B cell (primary cell): Measurements from ENCODE around the gene TSC2. TPM values are rescaled to one million over a fixed set of nuclear protein-coding genes. Genes with fewer than 3 reads are reported as not detected.

Source experiments
- ATAC-seq: fragments of 200-7000 bp; cut with Tn5 transposase; one replicate; pipeline ENCODE4 v1.10.0; 2021; ENCODE audit warnings: low read depth, mild to moderate bottlenecking, moderate number of reproducible peaks, moderate library complexity
- CTCF ChIA-PET: fragments of 350-600 bp; sonication (Branson Sonifier 250); formaldehyde crosslinking; loops from one replicate; lab custom pipeline; 2021; ENCODE audit warnings: antibody characterized with exemption, inconsistent platforms; lab: Charles Lee
- POLR2A ChIA-PET: fragments of 350-600 bp; sonication (Branson Sonifier 250); formaldehyde crosslinking; loops from one replicate; lab custom pipeline; 2021; ENCODE audit warnings: antibody characterized with exemption; lab: Charles Lee
- DNase-seq: peaks from one replicate; pipeline ENCODE4 v3.0.0; 2013
- H2AFZ ChIP-seq: 2 replicates; pipeline ENCODE4 v1.6.1; 2012; ENCODE audit warnings: mild to moderate bottlenecking, low read depth, low read length; ENCODE audit not compliant: insufficient read depth, poor library complexity, severe bottlenecking
- H3K27ac ChIP-seq, 2 donors: 1 replicate in 1 of 2; 2 replicates in 1 of 2; pipeline ENCODE4 v1.5.1; 2012 to 2013; ENCODE audit warnings: low read length in 2 of 2, mild to moderate bottlenecking in 2 of 2, moderate library complexity in 1 of 2
- H3K27me3 ChIP-seq, 4 experiments: fragments of 200-600 bp in 1 of 4; sonication (generic) in 1 of 4; replicated peaks in 1 of 4; 1 replicate in 2 of 4; 2 replicates in 2 of 4; pipeline versions ENCODE4 v1.6.1 to v1.7.0; 2013 to 2016; ENCODE audit warnings: low read length in 3 of 4, mild to moderate bottlenecking in 2 of 4, mixed read lengths in 1 of 4, moderate library complexity in 1 of 4; ENCODE audit not compliant: insufficient read depth in 4 of 4, control insufficient read depth in 3 of 4; ENCODE audit errors: control extremely low read depth in 1 of 4
- H3K36me3 ChIP-seq, 2 experiments: replicated peaks in 1 of 2; 1 replicate in 1 of 2; 2 replicates in 1 of 2; pipeline versions ENCODE4 v1.6.1 to v1.7.1; 2013; ENCODE audit warnings: low read length in 1 of 2; ENCODE audit not compliant: insufficient read depth in 2 of 2, control insufficient read depth in 1 of 2; ENCODE audit errors: control extremely low read depth in 1 of 2, extremely low read depth in 1 of 2
- H3K4me1 ChIP-seq, 2 donors: fragments of 200-600 bp in 1 of 2; sonication (generic) in 1 of 2; 1 replicate in 1 of 2; 2 replicates in 1 of 2; pipeline versions ENCODE4 v1.5.1 to v1.6.1; 2013 to 2017; ENCODE audit warnings: low read length in 2 of 2; ENCODE audit not compliant: control insufficient read depth in 2 of 2, insufficient read depth in 2 of 2
- H3K4me2 ChIP-seq: replicated peaks from 2 replicates; pipeline ENCODE3; 2012; ENCODE audit warnings: mild to moderate bottlenecking, low read depth, low read length; ENCODE audit not compliant: poor library complexity, severe bottlenecking
- H3K4me3 ChIP-seq, 5 experiments: fragments of 200-600 bp in 1 of 5; sonication (generic) in 1 of 5; 1 replicate in 3 of 5; 2 replicates in 2 of 5; pipeline versions ENCODE4 v1.5.1 to v1.7.0; 2011 to 2016; ENCODE audit warnings: low read length in 4 of 5, mild to moderate bottlenecking in 4 of 5, low read depth in 2 of 5, control low read depth in 1 of 5, moderate library complexity in 1 of 5; ENCODE audit not compliant: insufficient read depth in 1 of 5; ENCODE audit errors: control extremely low read depth in 1 of 5, extremely low read depth in 1 of 5
- H3K79me2 ChIP-seq: fragments of 200-600 bp; sonication (generic); one replicate; pipeline ENCODE4 v1.6.0; 2016; ENCODE audit warnings: low read length; ENCODE audit not compliant: control insufficient read depth, insufficient read depth
- H3K9ac ChIP-seq: fragments of 200-600 bp; sonication (generic); 2 replicates; pipeline ENCODE4 v1.6.1; 2017; ENCODE audit warnings: mild to moderate bottlenecking, low read length, moderate library complexity
- H3K9me3 ChIP-seq, 3 donors: one replicate each; pipeline versions ENCODE4 v1.6.1 to v1.7.1; 2013; ENCODE audit warnings: low read length in 2 of 3; ENCODE audit not compliant: control insufficient read depth in 2 of 3, insufficient read depth in 1 of 3; ENCODE audit errors: control extremely low read depth in 1 of 3
- H4K20me1 ChIP-seq: 2 replicates; pipeline ENCODE4 v1.6.0; 2012; ENCODE audit warnings: mild to moderate bottlenecking, low read length; ENCODE audit not compliant: insufficient read depth, control insufficient read depth, poor library complexity, severe bottlenecking
- H3K27ac Mint-ChIP-seq: one replicate; pipeline ENCODE4 v1.8.0; 2021; ENCODE audit warnings: mixed read lengths
- H3K27me3 Mint-ChIP-seq: one replicate; pipeline ENCODE4 v1.8.0; 2021; ENCODE audit warnings: mixed read lengths
- H3K4me1 Mint-ChIP-seq: one replicate; pipeline ENCODE4 v1.8.0; 2021; ENCODE audit warnings: mixed read lengths
- H3K4me3 Mint-ChIP-seq: one replicate; pipeline ENCODE4 v1.8.0; 2021; ENCODE audit warnings: mixed read lengths
- H3K9me3 Mint-ChIP-seq: one replicate; pipeline ENCODE4 v1.8.0; 2022; ENCODE audit warnings: mixed read lengths; ENCODE audit not compliant: insufficient read depth
- CTCF ChIP-seq: fragments of 200-600 bp; IDR thresholded peaks from one replicate; pipeline ENCODE4 v1.8.0; 2022; ENCODE audit warnings: antibody characterized with exemption, mild to moderate bottlenecking
- EZH2 ChIP-seq: IDR thresholded peaks from 2 replicates; pipeline ENCODE4 v1.6.1; 2012; ENCODE audit warnings: borderline replicate concordance, low read depth, mild to moderate bottlenecking, moderate library complexity, low read length; ENCODE audit not compliant: insufficient read depth, poor library complexity, severe bottlenecking
- WGBS: methylation state at CpG from one replicate; pipeline ENCODE4 v1.1.5; 2013; ENCODE audit warnings: missing lambda C conversion rate; ENCODE audit not compliant: insufficient coverage; 5-methylcytosine and 5-hydroxymethylcytosine counted together
- intact Hi-C: fragments of 100-400 bp; cut with micrococcal nuclease; formaldehyde crosslinking; loops from one replicate; pipeline ENCODE4 v1.10.0; 2022
- polyA plus RNA-seq: library from polyadenylated mRNA; depleted of rRNA; stranded (reverse); fragments of >200 nt; gene quantifications from 2 replicates; pipeline ENCODE4 v1.2.3, GENCODE V29; 2012
- total RNA-seq, 2 donors: library from RNA; stranded (reverse); fragments of 120-200 nt in 1 of 2; gene quantifications; 1 replicate in 1 of 2; 2 replicates in 1 of 2; pipeline versions ENCODE4 v1.2.3 to v1.2.4, GENCODE V29; 2013 to 2022

Gene TSC2
- total and polyA plus RNA-seq, 2 donors (not counting 1 experiment from before 2014, with no cell fraction given) = 128 to 194 TPM

- no peak for TF ChIP-seq CTCF
- TF ChIP-seq EZH2 = no peak
- H3K27me3 ChIP-seq = peaks cover 0 to 39% (median 14%) of the 10 kb centered on the region in 4 experiments
- ATAC-seq = no peak
- H3K4me2 ChIP-seq = no peak overlapping the region
- H3K27me3 Mint-ChIP-seq = peaks cover 10% of the 10 kb centered on the region
- no peak overlapping the region for H3K9ac ChIP-seq
- H3K9me3 ChIP-seq = peaks cover 0 to 13% (median 0%) of the 10 kb centered on the region in 3 donors
- H2AFZ ChIP-seq = no peak overlapping the region
- H3K4me3 Mint-ChIP-seq = no peak overlapping the region
- H3K79me2 ChIP-seq = no peaks in the 10 kb centered on the region
- DNase-seq = no peak
- no peaks in the 10 kb centered on the region for H3K9me3 Mint-ChIP-seq
- POLR2A ChIA-PET = interaction anchor here (0.6 kb wide), 1 partner anchor 9 kb away, joined by 3 read pairs; no protein-coding TSS in a partner anchor
- WGBS = 96% methylated on average over 20 of the region's 22 CpGs
- no peak overlapping the region for H3K27ac ChIP-seq
- CTCF ChIA-PET = no interaction called here
- H3K4me3 ChIP-seq = no peak overlapping the region
- H3K36me3 ChIP-seq = no peaks in the 10 kb centered on the region
- peaks cover 5% of the 10 kb centered on the region for H3K4me1 Mint-ChIP-seq
- peaks cover 12 to 16% of the 10 kb centered on the region in 2 donors for H3K4me1 ChIP-seq
- intact Hi-C loops = loop anchor here (10.0 kb wide), 2 partner anchors 225 to 475 kb away; partner anchors contain the start of gene ECI1
- H3K27ac Mint-ChIP-seq = no peak overlapping the region
- H4K20me1 ChIP-seq = no peaks in the 10 kb centered on the region
These were observed 18.4 kb upstream of the TSC2 start for GRCh38 chr16:2029350-2029749.

- H3K4me1 ChIP-seq = peaks cover 12 to 16% of the 10 kb centered on the region in 2 donors
- H3K9me3 ChIP-seq = peaks cover 0 to 13% (median 0%) of the 10 kb centered on the region in 3 donors
- 84% methylated on average over 6 of the region's 11 CpGs for whole genome bisulfite sequencing
- H3K27ac ChIP-seq = no peak overlapping the region
- TF ChIP-seq EZH2 (no peak), CTCF (no peak)
- no peak overlapping the region for H3K27ac Mint-ChIP-seq
- H3K79me2 ChIP-seq = no peaks in the 10 kb centered on the region
- ATAC-seq (no peak), DNase-seq (no peak)
- intact Hi-C loops = no loop called here
- no peak overlapping the region for H3K9ac ChIP-seq
- peaks cover 10% of the 10 kb centered on the region for H3K27me3 Mint-ChIP-seq
- peaks cover 5% of the 10 kb centered on the region for H3K4me1 Mint-ChIP-seq
- CTCF ChIA-PET = interaction anchor here (0.6 to 1.0 kb wide), 2 partner anchors 110 to 116 kb away, joined by 3 to 4 read pairs; no protein-coding TSS in a partner anchor
- H3K9me3 Mint-ChIP-seq = no peaks in the 10 kb centered on the region
- H2AFZ ChIP-seq = no peak overlapping the region
- no peak overlapping the region for H3K4me3 Mint-ChIP-seq
- no peak overlapping the region for H3K4me3 ChIP-seq
- H3K4me2 ChIP-seq = no peak overlapping the region
- H3K36me3 ChIP-seq = no peaks in the 10 kb centered on the region
- POLR2A ChIA-PET = interaction anchor here (0.6 kb wide), 1 partner anchor 8 kb away, joined by 3 read pairs; no protein-coding TSS in a partner anchor
- H4K20me1 ChIP-seq = no peaks in the 10 kb centered on the region
- peaks cover 0 to 41% (median 13%) of the 10 kb centered on the region in 4 experiments for H3K27me3 ChIP-seq
These were observed 17.7 kb upstream of the TSC2 start for GRCh38 chr16:2030036-2030435.
